Pancreas (tissue), 10 donors: Measurements from ENCODE around the gene RBM5. TPM values are rescaled to one million over a fixed set of nuclear protein-coding genes. Genes with fewer than 3 reads are reported as not detected.
A peak's percentile ranks its signal among the peaks of the same experiment; 100 is the strongest.

Source experiments
- ATAC-seq, 4 donors: fragments of 200-7000 bp; cut with Tn5 transposase; one replicate each; pipeline versions ENCODE4 v1.8.0 to v1.9.1; 2020; ENCODE audit warnings: mild to moderate bottlenecking in 4 of 4, moderate library complexity in 4 of 4
- DNase-seq, 6 donors: peaks; one replicate each; pipeline ENCODE4 v3.0.0-alpha.2; 2020
- FAIRE-seq: peaks from 2 replicates; lab custom pipeline; 2012; peaks lifted over from hg19 to GRCh38; lab: Jason Lieb, UNC
- H3K27ac ChIP-seq, 4 donors: fragments of 200-600 bp; sonication (generic); 1 replicate in 3 of 4; 2 replicates in 1 of 4; pipeline versions ENCODE4 v1.5.0 to v1.8.0; 2020
- H3K27me3 ChIP-seq, 4 donors: fragments of 200-600 bp; one replicate each; pipeline ENCODE4 v1.8.0; 2021
- H3K36me3 ChIP-seq, 3 donors: fragments of 200-600 bp; sonication (generic) in 1 of 3; one replicate each; pipeline versions ENCODE4 v1.5.0 to v1.8.0; 2020 to 2021
- H3K4me1 ChIP-seq, 3 donors: fragments of 200-600 bp; one replicate each; pipeline ENCODE4 v1.8.0; 2021
- H3K4me3 ChIP-seq, 4 donors: fragments of 200-600 bp; sonication (generic) in 2 of 4; one replicate each; pipeline versions ENCODE4 v1.5.0 to v1.8.0; 2020 to 2021
- H3K9me3 ChIP-seq, 4 donors: fragments of 200-600 bp; one replicate each; pipeline ENCODE4 v1.8.0; 2021
- CTCF ChIP-seq, 4 donors: fragments of 200-600 bp; sonication (generic) in 3 of 4; IDR thresholded peaks; one replicate each; pipeline versions ENCODE4 v1.5.0 to v1.8.0; 2021; ENCODE audit warnings: antibody characterized with exemption in 4 of 4
- WGBS, 2 donors: extraction: QIAGEN DNeasy Blood & Tissue Kit; methylation state at CpG; one replicate each; pipeline ENCODE4 v1.1.7; 2013; 5-methylcytosine and 5-hydroxymethylcytosine counted together
- intact Hi-C, 3 donors: fragments of 100-400 bp; cut with DNase I; formaldehyde crosslinking; loops; one replicate each; pipeline versions ENCODE4 v1.11.1 to v1.14.2; 2022
- polyA plus RNA-seq, 2 donors: library from polyadenylated mRNA; stranded (reverse); fragments of 200-250 nt; gene quantifications; one replicate each; pipeline ENCODE4 v1.2.3, GENCODE V29; 2013
- total RNA-seq, 6 donors: library from RNA; stranded (reverse); fragmentation: NEBNext Ultra II Directional in 4 of 6; extraction: Animal tissue kit (Norgen Biotek cat#: 25700) in 4 of 6; gene quantifications; one replicate each; pipeline versions ENCODE4 v1.2.1 to v1.2.4, GENCODE V29; 2021 to 2023
- donor health status: healthy with polysubstance abuse.
- donor health status: DM: no; HTN: no; CAD: no; lungs with moderate emphysema.
- donor health status: DM: no; HTN: no; CAD: no.
- donor health status: control.
- donor health status: control.
- donor health status: Bipolar disorder and iron deficiency.
- donor health status: DM: yes; HTN: yes; CAD: no.
- donor health status: DM: no; HTN: no; CAD: no.
- donor health status: DM: no; HTN: no; CAD: no.
- donor health status: DM: yes; HTN: yes; CAD: no.

RBM5 gene
- total and polyA plus RNA-seq, 8 donors = 42.5 to 186 (median 69.6) TPM

- no peak overlapping the region for H3K4me3 ChIP-seq
- ATAC-seq (no peak), FAIRE-seq (no peak), DNase-seq (peak in 1 of 6 donors; percentile 15)
- 86 to 90% methylated on average over 10 of the region's 10 CpGs for WGBS, 2 donors
- H3K36me3 ChIP-seq = peaks cover 6 to 68% (median 60%) of the 10 kb centered on the region in 3 donors
- intact Hi-C loops = no loop called here
- no peaks in the 10 kb centered on the region for H3K27me3 ChIP-seq
- no peaks in the 10 kb centered on the region for H3K4me1 ChIP-seq
- H3K27ac ChIP-seq = no peak overlapping the region
- TF ChIP-seq CTCF (IDR thresholded peaks at IDR 0.05) = no peak
- no peaks in the 10 kb centered on the region for H3K9me3 ChIP-seq
Measured at GRCh38 chr3:50118237-50118636, 29.5 kb downstream of the RBM5 start.

- 83 to 87% methylated on average over 3 of the region's 3 CpGs for WGBS, 2 donors
- no peak overlapping the region for H3K4me3 ChIP-seq
Measured at GRCh38 chr3:50119786-50120185, 31.1 kb downstream of the RBM5 start.

GRCh38 chr3:50120364-50121071 lies 31.8 kb downstream of the RBM5 start:
- no peaks in the 10 kb centered on the region for H3K9me3 ChIP-seq
- FAIRE-seq = no peak
- peak in 3 of 4 donors; percentile 2 to 6 (median 2) for ATAC-seq
- H3K27me3 ChIP-seq = no peaks in the 10 kb centered on the region
- no peak for TF ChIP-seq CTCF (IDR thresholded peaks at IDR 0.05)
- no peak overlapping the region for H3K4me3 ChIP-seq
- 81 to 86% methylated on average over 10 of the region's 10 CpGs for WGBS, 2 donors
- peak in 2 of 6 donors; percentile 35 to 52 for DNase-seq
- no peak overlapping the region for H3K27ac ChIP-seq
- peaks cover 0 to 45% (median 37%) of the 10 kb centered on the region in 3 donors for H3K36me3 ChIP-seq
- intact Hi-C loops = loop anchor here (2.0 to 10.0 kb wide), 3 partner anchors 64 to 68 kb away; no protein-coding TSS in a partner anchor
- no peaks in the 10 kb centered on the region for H3K4me1 ChIP-seq

More at GRCh38 chr3:50119786-50120185, 31.1 kb downstream of the RBM5 start:
- ATAC-seq (no peak), FAIRE-seq (no peak), DNase-seq (peak in 1 of 6 donors; percentile 15)
- TF ChIP-seq CTCF (IDR thresholded peaks at IDR 0.05) = no peak
- H3K4me1 ChIP-seq = no peaks in the 10 kb centered on the region
- H3K27ac ChIP-seq = no peak overlapping the region
- peaks cover 0 to 53% (median 44%) of the 10 kb centered on the region in 3 donors for H3K36me3 ChIP-seq
- no peaks in the 10 kb centered on the region for H3K9me3 ChIP-seq
- intact Hi-C loops = loop anchor here (2.0 to 10.0 kb wide), 3 partner anchors 65 to 69 kb away; no protein-coding TSS in a partner anchor
- H3K27me3 ChIP-seq = no peaks in the 10 kb centered on the region

- no peak overlapping the region for H3K27ac ChIP-seq
- FAIRE-seq = no peak
Measured at GRCh38 chr3:50121072-50122032, 32.6 kb downstream of the RBM5 start.

More at GRCh38 chr3:50121072-50122032, 32.6 kb downstream of the RBM5 start:
- DNase-seq (peak; percentile 59 to 87 (median 79)), ATAC-seq (peak; percentile 72 to 90 (median 86))
- H3K4me3 ChIP-seq = no peak overlapping the region
- peaks cover 0 to 37% (median 29%) of the 10 kb centered on the region in 3 donors for H3K36me3 ChIP-seq
- intact Hi-C loops = loop anchor here (2.0 to 10.0 kb wide), 3 partner anchors 63 to 67 kb away; no protein-coding TSS in a partner anchor
- WGBS, 2 donors = 26 to 29% methylated on average over 13 of the region's 13 CpGs
- peak; percentile 66 to 86 (median 84) for TF ChIP-seq CTCF (IDR thresholded peaks at IDR 0.05)
- no peaks in the 10 kb centered on the region for H3K9me3 ChIP-seq
- no peaks in the 10 kb centered on the region for H3K4me1 ChIP-seq
- no peaks in the 10 kb centered on the region for H3K27me3 ChIP-seq
